OCI-LY1 (cell line): Measurements from ENCODE around the gene MICAL2.

ENCODE experiments used
- EZH2 ChIP-seq: fragments of 200-600 bp; sonication (generic), shearing (Covaris generic); IDR thresholded peaks from 2 replicates; pipeline ENCODE4 v1.8.0; 2017; ENCODE audit warnings: borderline replicate concordance, mixed run types, mild to moderate bottlenecking, antibody characterized with exemption, low read length, moderate library complexity, mixed read lengths
- TF ChIP-seq, protein P1 (sequence below): fragments of 200-600 bp; sonication (generic), shearing (Covaris generic); IDR thresholded peaks from 2 replicates; pipeline ENCODE4 v1.5.1; 2017; ENCODE audit warnings: mild to moderate bottlenecking, antibody characterized with exemption, low read length, moderate library complexity, mixed read lengths

DNA sequence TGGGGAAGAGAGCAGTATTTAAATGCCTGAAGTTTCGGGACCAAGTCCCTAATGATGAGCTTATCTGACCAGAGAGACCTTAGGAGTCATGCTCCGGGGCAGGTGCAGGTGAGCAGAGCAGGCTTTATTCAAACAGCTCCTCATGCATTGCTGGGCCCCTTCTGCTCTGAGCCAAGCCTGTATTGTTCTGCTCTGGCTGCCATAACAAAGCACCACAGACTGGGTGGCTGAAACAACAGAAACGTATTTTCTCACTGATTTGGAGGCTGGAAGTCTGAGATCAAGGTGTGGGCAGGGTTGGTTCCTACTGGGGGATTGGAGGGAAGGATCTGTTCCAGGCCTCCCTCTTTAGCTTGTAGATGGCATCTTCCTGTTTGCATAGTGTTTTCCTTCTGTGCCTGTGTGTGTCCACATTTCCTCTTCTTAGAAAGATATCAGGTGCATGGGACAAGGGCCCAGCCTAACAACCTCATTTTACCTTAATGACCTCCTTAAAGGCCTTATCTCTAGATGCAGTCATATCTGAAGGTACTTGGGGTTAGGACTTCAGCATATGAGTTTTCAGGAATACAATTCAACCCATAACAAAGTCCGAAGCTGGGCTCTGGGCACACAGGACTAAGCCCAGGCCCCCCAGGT lies 169.9 kb downstream of the MICAL2 start:
- TF ChIP-seq, protein P1, sequence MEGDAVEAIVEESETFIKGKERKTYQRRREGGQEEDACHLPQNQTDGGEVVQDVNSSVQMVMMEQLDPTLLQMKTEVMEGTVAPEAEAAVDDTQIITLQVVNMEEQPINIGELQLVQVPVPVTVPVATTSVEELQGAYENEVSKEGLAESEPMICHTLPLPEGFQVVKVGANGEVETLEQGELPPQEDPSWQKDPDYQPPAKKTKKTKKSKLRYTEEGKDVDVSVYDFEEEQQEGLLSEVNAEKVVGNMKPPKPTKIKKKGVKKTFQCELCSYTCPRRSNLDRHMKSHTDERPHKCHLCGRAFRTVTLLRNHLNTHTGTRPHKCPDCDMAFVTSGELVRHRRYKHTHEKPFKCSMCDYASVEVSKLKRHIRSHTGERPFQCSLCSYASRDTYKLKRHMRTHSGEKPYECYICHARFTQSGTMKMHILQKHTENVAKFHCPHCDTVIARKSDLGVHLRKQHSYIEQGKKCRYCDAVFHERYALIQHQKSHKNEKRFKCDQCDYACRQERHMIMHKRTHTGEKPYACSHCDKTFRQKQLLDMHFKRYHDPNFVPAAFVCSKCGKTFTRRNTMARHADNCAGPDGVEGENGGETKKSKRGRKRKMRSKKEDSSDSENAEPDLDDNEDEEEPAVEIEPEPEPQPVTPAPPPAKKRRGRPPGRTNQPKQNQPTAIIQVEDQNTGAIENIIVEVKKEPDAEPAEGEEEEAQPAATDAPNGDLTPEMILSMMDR, result no peak
- no peak for TF ChIP-seq EZH2
